DOHH2 (cell line): ENCODE measurements around the gene ZNF764.

Experiments used
- H3F3A ChIP-seq: fragments of 200-600 bp; sonication (generic), shearing (Covaris generic); 2 replicates; pipeline ENCODE4 v1.6.0; 2016; ENCODE audit warnings: antibody characterized with exemption, mild to moderate bottlenecking; ENCODE audit not compliant: control insufficient read depth, insufficient read depth
- H3K27ac ChIP-seq: fragments of 200-600 bp; sonication (generic); 2 replicates; pipeline ENCODE4 v1.5.1; 2014; ENCODE audit warnings: low read depth, mild to moderate bottlenecking, low read length, moderate library complexity
- H3K27me3 ChIP-seq: fragments of 200-600 bp; sonication (generic); 2 replicates; pipeline ENCODE4 v1.6.1; 2014; ENCODE audit warnings: mild to moderate bottlenecking, low read length, mixed read lengths; ENCODE audit not compliant: control insufficient read depth
- H3K36me3 ChIP-seq: fragments of 200-600 bp; sonication (generic); 2 replicates; pipeline ENCODE4 v1.6.1; 2014; ENCODE audit warnings: mild to moderate bottlenecking, low read length, moderate library complexity, mixed read lengths; ENCODE audit not compliant: control insufficient read depth
- H3K4me1 ChIP-seq: fragments of 200-600 bp; sonication (generic); 2 replicates; pipeline ENCODE4 v1.6.1; 2014; ENCODE audit warnings: mild to moderate bottlenecking, low read length, mixed read lengths; ENCODE audit not compliant: control insufficient read depth
- H3K4me2 ChIP-seq: fragments of 200-600 bp; sonication (generic); 2 replicates; pipeline ENCODE4 v1.6.0; 2014; ENCODE audit warnings: mild to moderate bottlenecking, low read length, moderate library complexity
- H3K4me3 ChIP-seq: fragments of 200-600 bp; sonication (generic); 2 replicates; pipeline ENCODE4 v1.5.1; 2014; ENCODE audit warnings: mild to moderate bottlenecking, low read length, mixed read lengths
- H3K79me2 ChIP-seq: fragments of 200-600 bp; sonication (generic); 2 replicates; pipeline ENCODE4 v1.6.1; 2014; ENCODE audit warnings: mild to moderate bottlenecking, low read length, mixed read lengths; ENCODE audit not compliant: control insufficient read depth
- H3K9me2 ChIP-seq: fragments of 200-600 bp; sonication (generic); replicated peaks from 2 replicates; pipeline ENCODE4 v1.6.1; 2014; ENCODE audit warnings: mild to moderate bottlenecking, low read length, mixed read lengths; ENCODE audit not compliant: control insufficient read depth
- H3K9me3 ChIP-seq: fragments of 200-600 bp; sonication (generic); 2 replicates; pipeline ENCODE4 v1.6.1; 2014; ENCODE audit warnings: antibody characterized with exemption, low read length, mixed read lengths; ENCODE audit not compliant: control insufficient read depth, insufficient read depth
- H4K20me1 ChIP-seq: fragments of 200-600 bp; sonication (generic); 2 replicates; pipeline ENCODE4 v1.6.0; 2014; ENCODE audit warnings: low read depth, mild to moderate bottlenecking, antibody characterized with exemption, low read length, moderate library complexity; ENCODE audit not compliant: control insufficient read depth, insufficient read depth
- CTCF ChIP-seq: fragments of 200-600 bp; sonication (generic); IDR thresholded peaks from one replicate; pipeline ENCODE4 v1.5.1; 2014; ENCODE audit warnings: antibody characterized with exemption, mild to moderate bottlenecking, low read depth, low read length; ENCODE audit not compliant: poor library complexity, severe bottlenecking
- EZH2phosphoT487 ChIP-seq: fragments of 200-600 bp; sonication (generic); IDR thresholded peaks from 2 replicates; pipeline ENCODE4 v1.6.1; 2017; ENCODE audit warnings: borderline replicate concordance, mild to moderate bottlenecking, antibody characterized with exemption, low read length, moderate library complexity, mixed read lengths

The ZNF764 gene

GRCh38 chr16:30518552-30518951 is 39.6 kb downstream of the ZNF764 start:
- Histone ChIP-seq H3K9me2 (no peaks in the 10 kb centered on the region), H3K27me3 (no peaks in the 10 kb centered on the region), H4K20me1 (no peaks in the 10 kb centered on the region), H3K9me3 (no peaks in the 10 kb centered on the region), H3K27ac (no peak overlapping the region), H3F3A (peaks cover 18% of the 10 kb centered on the region), H3K4me2 (no peak overlapping the region), H3K4me1 (no peaks in the 10 kb centered on the region), H3K36me3 (peaks cover 76% of the 10 kb centered on the region), H3K4me3 (no peak overlapping the region), H3K79me2 (no peaks in the 10 kb centered on the region)
- TF ChIP-seq EZH2phosphoT487 (no peak), CTCF (no peak)

GRCh38 chr16:30515275-30515674 is 42.9 kb downstream of the ZNF764 start:
- Histone ChIP-seq H3F3A (peaks cover 3% of the 10 kb centered on the region; the same call in 1 of the 2 replicates), H3K4me2 (no peak overlapping the region), H4K20me1 (no peaks in the 10 kb centered on the region), H3K9me3 (no peaks in the 10 kb centered on the region), H3K4me1 (no peaks in the 10 kb centered on the region), H3K9me2 (no peaks in the 10 kb centered on the region), H3K27me3 (no peaks in the 10 kb centered on the region), H3K27ac (no peak overlapping the region), H3K4me3 (no peak overlapping the region), H3K79me2 (no peaks in the 10 kb centered on the region), H3K36me3 (peaks cover 92% of the 10 kb centered on the region)
- no peak for TF ChIP-seq EZH2phosphoT487
- no peak for TF ChIP-seq CTCF

- no peaks in the 10 kb centered on the region for H3K79me2 ChIP-seq
- peaks cover 3% of the 10 kb centered on the region; the same call in 1 of the 2 replicates for H3F3A ChIP-seq
Measured at GRCh38 chr16:30511509-30511908, 46.7 kb downstream of the ZNF764 start.

More at GRCh38 chr16:30511509-30511908, 46.7 kb downstream of the ZNF764 start:
- peaks cover 78% of the 10 kb centered on the region for H3K36me3 ChIP-seq
- H4K20me1 ChIP-seq, result no peaks in the 10 kb centered on the region
- no peaks in the 10 kb centered on the region for H3K9me3 ChIP-seq
- H3K27ac ChIP-seq, result no peak overlapping the region
- TF ChIP-seq EZH2phosphoT487 (no peak), CTCF (no peak)
- no peaks in the 10 kb centered on the region for H3K4me1 ChIP-seq
- H3K9me2 ChIP-seq, result no peaks in the 10 kb centered on the region
- no peak overlapping the region for H3K4me2 ChIP-seq
- H3K4me3 ChIP-seq, result no peak overlapping the region
- H3K27me3 ChIP-seq, result no peaks in the 10 kb centered on the region
